Glutamatergic neuron (in vitro differentiated cells): ENCODE measurements around the gene CATSPER1. TPM values are rescaled to one million over a fixed set of nuclear protein-coding genes. Genes with fewer than 3 reads are reported as not detected.

Experiments used
- DNase-seq: peaks from one replicate; pipeline ENCODE4 v3.0.0; 2022
- H3K27ac Mint-ChIP-seq: one replicate; pipeline ENCODE4 v1.8.0; 2020; ENCODE audit warnings: mild to moderate bottlenecking, mixed read lengths, inconsistent platforms; ENCODE audit not compliant: unreplicated experiment
- H3K27me3 Mint-ChIP-seq: one replicate; pipeline ENCODE4 v1.8.0; 2020; ENCODE audit warnings: mild to moderate bottlenecking, moderate library complexity, mixed read lengths, inconsistent platforms; ENCODE audit not compliant: unreplicated experiment
- H3K36me3 Mint-ChIP-seq: one replicate; pipeline ENCODE4 v1.8.0; 2020; ENCODE audit warnings: mild to moderate bottlenecking, mixed read lengths, inconsistent platforms; ENCODE audit not compliant: unreplicated experiment
- H3K4me1 Mint-ChIP-seq: one replicate; pipeline ENCODE4 v1.8.0; 2020; ENCODE audit warnings: mild to moderate bottlenecking, low read depth, mixed read lengths, inconsistent platforms; ENCODE audit not compliant: unreplicated experiment
- H3K4me3 Mint-ChIP-seq: one replicate; pipeline ENCODE4 v1.8.0; 2020; ENCODE audit warnings: mild to moderate bottlenecking, mixed read lengths, inconsistent platforms; ENCODE audit not compliant: unreplicated experiment
- H3K9me3 Mint-ChIP-seq: one replicate; pipeline ENCODE4 v1.8.0; 2020; ENCODE audit warnings: mild to moderate bottlenecking, moderate library complexity, mixed read lengths, inconsistent platforms; ENCODE audit not compliant: unreplicated experiment
- CTCF ChIP-seq: fragments of 200-600 bp; sonication (generic); IDR thresholded peaks from one replicate; pipeline ENCODE4 v1.5.0; 2021; ENCODE audit not compliant: partially characterized antibody, unreplicated experiment
- total RNA-seq: library from RNA; stranded (reverse); fragmentation: NEBNext Ultra II Directional; extraction: Animal tissue kit (Norgen Biotek cat#: 25700); gene quantifications from one replicate; pipeline ENCODE4 v1.2.1, GENCODE V29; 2021; ENCODE audit not compliant: unreplicated experiment

The CATSPER1 gene
- total RNA-seq, 1 donor from 2014 or later: not detected

GRCh38 chr11:66008468-66009101, 17.7 kb downstream of the CATSPER1 start:
- Mint-ChIP-seq H3K4me3 (no peak overlapping the region), H3K27ac (no peak overlapping the region), H3K27me3 (peaks cover 6% of the 10 kb centered on the region), H3K36me3 (no peaks in the 10 kb centered on the region), H3K4me1 (no peaks in the 10 kb centered on the region), H3K9me3 (no peaks in the 10 kb centered on the region)
- no peak for DNase-seq
- TF ChIP-seq CTCF: no peak

- no peaks in the 10 kb centered on the region for H3K36me3 Mint-ChIP-seq
Observed at GRCh38 chr11:66008095-66008467, 18.2 kb downstream of the CATSPER1 start.

GRCh38 chr11:66007201-66007634, 19.1 kb downstream of the CATSPER1 start:
- H3K27ac Mint-ChIP-seq: no peak overlapping the region
- H3K4me3 Mint-ChIP-seq: no peak overlapping the region

More at GRCh38 chr11:66008095-66008467, 18.2 kb downstream of the CATSPER1 start:
- TF ChIP-seq CTCF: no peak
- Mint-ChIP-seq H3K27me3 (peaks cover 6% of the 10 kb centered on the region), H3K9me3 (no peaks in the 10 kb centered on the region), H3K4me1 (peaks cover 3% of the 10 kb centered on the region), H3K27ac (no peak overlapping the region), H3K4me3 (no peak overlapping the region)
- no peak for DNase-seq

GRCh38 chr11:66006891-66007176, 19.4 kb downstream of the CATSPER1 start:
- TF ChIP-seq CTCF: no peak
- DNase-seq: no peak
- Mint-ChIP-seq H3K4me1 (peaks cover 7% of the 10 kb centered on the region), H3K36me3 (no peaks in the 10 kb centered on the region), H3K9me3 (peaks cover 2% of the 10 kb centered on the region), H3K27ac (no peak overlapping the region), H3K4me3 (no peak overlapping the region), H3K27me3 (peaks cover 8% of the 10 kb centered on the region)

More at GRCh38 chr11:66007201-66007634, 19.1 kb downstream of the CATSPER1 start:
- no peak for DNase-seq
- Mint-ChIP-seq H3K27me3 (peaks cover 6% of the 10 kb centered on the region), H3K9me3 (peaks cover 2% of the 10 kb centered on the region), H3K36me3 (no peaks in the 10 kb centered on the region), H3K4me1 (peaks cover 7% of the 10 kb centered on the region)
- no peak for TF ChIP-seq CTCF

- Mint-ChIP-seq H3K9me3 (peaks cover 2% of the 10 kb centered on the region), H3K27ac (no peak overlapping the region), H3K4me1 (peaks cover 8% of the 10 kb centered on the region), H3K4me3 (no peak overlapping the region), H3K27me3 (peaks cover 11% of the 10 kb centered on the region), H3K36me3 (no peaks in the 10 kb centered on the region)
- DNase-seq: no peak
- no peak for TF ChIP-seq CTCF
Observed at GRCh38 chr11:66006134-66006890, 20.0 kb downstream of the CATSPER1 start.
